Natural killer cell (primary cell): Measurements from ENCODE around the gene IFNL4. TPM values are rescaled to one million over a fixed set of nuclear protein-coding genes. Genes with fewer than 3 reads are reported as not detected.
"Not testable (repeated sequence)": the region's sequence is repeated elsewhere in the genome, so short reads cannot be mapped to it uniquely, and the experiment has no call there.

Experiments used
- ATAC-seq, 3 donors: fragments of 150-1000 bp in 2 of 3; fragments of 200-7000 bp in 1 of 3; cut with Tn5 transposase; 1 replicate in 1 of 3; 2 replicates in 2 of 3; pipeline ENCODE4 v1.10.0; 2021; ENCODE audit warnings: mild to moderate bottlenecking in 2 of 3, moderate library complexity in 2 of 3
- DNase-seq, 2 donors: peaks; one replicate each; pipeline versions ENCODE4 v3.0.0 to v3.0.0-alpha.2; 2013 to 2021; ENCODE audit warnings: mixed read lengths in 1 of 2
- H3K27ac ChIP-seq: one replicate; pipeline ENCODE4 v1.5.1; 2013; ENCODE audit warnings: mild to moderate bottlenecking, low read length
- H3K27me3 ChIP-seq: one replicate; pipeline ENCODE4 v1.6.1; 2013; ENCODE audit warnings: low read length; ENCODE audit not compliant: control insufficient read depth, insufficient read depth
- H3K36me3 ChIP-seq: one replicate; pipeline ENCODE4 v1.6.1; 2013; ENCODE audit warnings: low read length; ENCODE audit not compliant: control insufficient read depth, insufficient read depth
- H3K4me1 ChIP-seq: one replicate; pipeline ENCODE4 v1.6.1; 2013; ENCODE audit warnings: low read length; ENCODE audit not compliant: control insufficient read depth, insufficient read depth
- H3K4me3 ChIP-seq: one replicate; pipeline ENCODE4 v1.5.1; 2013; ENCODE audit warnings: low read length
- H3K9me3 ChIP-seq: one replicate; pipeline ENCODE4 v1.6.1; 2013; ENCODE audit warnings: low read length; ENCODE audit not compliant: control insufficient read depth, insufficient read depth
- H3K27ac Mint-ChIP-seq, 2 donors: one replicate each; pipeline ENCODE4 v1.8.0; 2022; ENCODE audit warnings: mild to moderate bottlenecking in 2 of 2, mixed read lengths in 2 of 2, moderate library complexity in 1 of 2
- H3K27me3 Mint-ChIP-seq, 2 donors: one replicate each; pipeline ENCODE4 v1.8.0; 2022; ENCODE audit warnings: low read depth in 2 of 2, mixed read lengths in 2 of 2
- H3K36me3 Mint-ChIP-seq: one replicate; pipeline ENCODE4 v1.8.0; 2022; ENCODE audit warnings: mixed read lengths
- H3K4me1 Mint-ChIP-seq, 2 donors: one replicate each; pipeline ENCODE4 v1.8.0; 2022; ENCODE audit warnings: mixed read lengths in 2 of 2
- H3K4me3 Mint-ChIP-seq: one replicate; pipeline ENCODE4 v1.8.0; 2022; ENCODE audit warnings: mild to moderate bottlenecking, moderate library complexity, mixed read lengths
- H3K9me3 Mint-ChIP-seq, 2 donors: one replicate each; pipeline ENCODE4 v1.8.0; 2022; ENCODE audit warnings: mixed read lengths in 2 of 2
- CTCF ChIP-seq: fragments of 200-600 bp; IDR thresholded peaks from one replicate; pipeline ENCODE4 v1.8.0; 2022; ENCODE audit warnings: antibody characterized with exemption
- WGBS: methylation state at CpG from one replicate; pipeline ENCODE4 v1.1.7; 2013; ENCODE audit warnings: missing lambda C conversion rate; ENCODE audit not compliant: insufficient coverage; 5-methylcytosine and 5-hydroxymethylcytosine counted together
- intact Hi-C: fragments of 100-400 bp; cut with micrococcal nuclease; formaldehyde crosslinking; loops from one replicate; pipeline ENCODE4 v1.14.2; 2022
- total RNA-seq, 4 donors: library from RNA; stranded (reverse); fragments of 120-200 nt in 1 of 4; gene quantifications; one replicate each; pipeline versions ENCODE4 v1.2.3 to v1.2.4, GENCODE V29; 2013 to 2022

The IFNL4 gene
- total RNA-seq, 3 donors from 2014 or later (not counting 1 experiment from before 2014, with no cell fraction given), result not detected

- no peak for TF ChIP-seq CTCF
- no peak overlapping the region for H3K27ac ChIP-seq
- ATAC-seq, result no peak
- H3K9me3 ChIP-seq, result no peaks in the 10 kb centered on the region
- Mint-ChIP-seq H3K9me3 (no peaks in the 10 kb centered on the region), H3K4me3 (no peak overlapping the region), H3K27ac (no peak overlapping the region), H3K27me3 (no peaks in the 10 kb centered on the region), H3K4me1 (no peaks in the 10 kb centered on the region), H3K36me3 (no peaks in the 10 kb centered on the region)
- H3K4me1 ChIP-seq, result no peaks in the 10 kb centered on the region
- no peak overlapping the region for H3K4me3 ChIP-seq
- no peak for DNase-seq
- H3K36me3 ChIP-seq, result no peaks in the 10 kb centered on the region
- WGBS, result 94% methylated on average over 7 of the region's 7 CpGs
- H3K27me3 ChIP-seq, result no peaks in the 10 kb centered on the region
- intact Hi-C loops, result no loop called here
Measured at GRCh38 chr19:39277598-39277997, 28.9 kb upstream of the IFNL4 start.

- H3K27ac Mint-ChIP-seq, result no peak overlapping the region
- Histone ChIP-seq H3K27ac (no peak overlapping the region), H3K36me3 (no peaks in the 10 kb centered on the region), H3K4me3 (no peak overlapping the region), H3K27me3 (no peaks in the 10 kb centered on the region), H3K4me1 (no peaks in the 10 kb centered on the region), H3K9me3 (no peaks in the 10 kb centered on the region)
- 97% methylated on average over 5 of the region's 5 CpGs for WGBS
- no peak overlapping the region for H3K4me3 Mint-ChIP-seq
- H3K4me1 Mint-ChIP-seq, result no peaks in the 10 kb centered on the region
- TF ChIP-seq CTCF, result no peak
- intact Hi-C loops, result no loop called here
- no peaks in the 10 kb centered on the region for H3K27me3 Mint-ChIP-seq
- DNase-seq (no peak), ATAC-seq (no peak)
- no peaks in the 10 kb centered on the region for H3K9me3 Mint-ChIP-seq
- H3K36me3 Mint-ChIP-seq, result no peaks in the 10 kb centered on the region
Measured at GRCh38 chr19:39276740-39277139, 28.1 kb upstream of the IFNL4 start.

GRCh38 chr19:39275578-39275977, 26.9 kb upstream of the IFNL4 start:
- Histone ChIP-seq H3K36me3 (no peaks in the 10 kb centered on the region), H3K9me3 (no peaks in the 10 kb centered on the region), H3K4me3 (no peak overlapping the region), H3K27me3 (no peaks in the 10 kb centered on the region), H3K27ac (no peak overlapping the region), H3K4me1 (no peaks in the 10 kb centered on the region)
- no peaks in the 10 kb centered on the region for H3K36me3 Mint-ChIP-seq
- H3K27me3 Mint-ChIP-seq, result no peaks in the 10 kb centered on the region
- H3K9me3 Mint-ChIP-seq, result no peaks in the 10 kb centered on the region
- no peak for DNase-seq
- no peaks in the 10 kb centered on the region for H3K4me1 Mint-ChIP-seq
- intact Hi-C loops, result no loop called here
- H3K4me3 Mint-ChIP-seq, result no peak overlapping the region
- no peak for TF ChIP-seq CTCF
- no peak overlapping the region for H3K27ac Mint-ChIP-seq
- ATAC-seq, result no peak
- 88% methylated on average over 5 of the region's 5 CpGs for WGBS

GRCh38 chr19:39273859-39274258, 25.2 kb upstream of the IFNL4 start:
- 95% methylated on average over 5 of the region's 5 CpGs for WGBS
- H3K36me3 Mint-ChIP-seq, H3K36me3 ChIP-seq, H3K27ac Mint-ChIP-seq, H3K27me3 Mint-ChIP-seq, H3K4me1 ChIP-seq, H3K27ac ChIP-seq, H3K27me3 ChIP-seq, H3K4me3 Mint-ChIP-seq, DNase-seq, ATAC-seq, H3K4me1 Mint-ChIP-seq, H3K9me3 ChIP-seq, intact Hi-C loops, H3K9me3 Mint-ChIP-seq, H3K4me3 ChIP-seq: not testable (repeated sequence)
